SU-DHL-6 (cell line): ENCODE results near the gene SLC10A3.

Experiments
- CTCF ChIP-seq: fragments of 200-600 bp; sonication (generic); IDR thresholded peaks from one replicate; pipeline ENCODE4 v1.5.1; 2017; ENCODE audit warnings: antibody characterized with exemption, mild to moderate bottlenecking, low read length, moderate library complexity; ENCODE audit not compliant: insufficient read depth, poor library complexity, severe bottlenecking
- EZH2phosphoT487 ChIP-seq: fragments of 200-600 bp; sonication (generic), shearing (Covaris generic); conservative IDR thresholded peaks from 2 replicates; pipeline ENCODE4 v1.6.1; 2018; ENCODE audit warnings: mild to moderate bottlenecking, antibody characterized with exemption, low read length, moderate library complexity, mixed read lengths

- TF ChIP-seq CTCF: no peak
- no peak for TF ChIP-seq EZH2phosphoT487
Measured at GRCh38 chrX:154513716-154514115, 23.3 kb upstream of the SLC10A3 start.
